SU-DHL-6 (cell line): ENCODE data around the gene ILF2.

Source experiments
- EZH2phosphoT487 ChIP-seq: fragments of 200-600 bp; sonication (generic), shearing (Covaris generic); conservative IDR thresholded peaks from 2 replicates; pipeline ENCODE4 v1.6.1; 2018; ENCODE audit warnings: mild to moderate bottlenecking, antibody characterized with exemption, low read length, moderate library complexity, mixed read lengths
- TF ChIP-seq, protein P1 (sequence below): fragments of 200-600 bp; sonication (generic); IDR thresholded peaks from one replicate; pipeline ENCODE4 v1.5.1; 2017; ENCODE audit warnings: antibody characterized with exemption, mild to moderate bottlenecking, low read length, moderate library complexity; ENCODE audit not compliant: insufficient read depth, poor library complexity, severe bottlenecking

DNA sequence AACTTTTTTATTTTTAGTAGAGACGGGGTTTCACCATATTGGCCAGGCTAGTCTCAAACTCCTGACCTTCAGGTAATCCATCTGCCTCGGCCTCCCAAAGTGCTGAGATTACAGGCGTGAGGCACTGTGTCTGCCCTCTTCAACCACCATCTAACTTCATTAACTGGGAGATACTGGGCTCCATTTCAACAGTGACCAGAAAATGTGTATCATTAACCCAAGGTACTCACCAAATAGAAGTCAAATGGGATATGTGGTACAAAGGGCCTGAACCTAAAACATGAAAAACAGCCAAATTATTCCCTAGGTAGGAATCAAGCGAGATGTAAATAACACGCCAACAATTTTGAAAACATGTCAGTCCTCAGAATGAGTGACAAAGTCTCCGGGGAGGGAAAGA lies 1.2 kb downstream of the ILF2 start:
- TF ChIP-seq, protein P1, sequence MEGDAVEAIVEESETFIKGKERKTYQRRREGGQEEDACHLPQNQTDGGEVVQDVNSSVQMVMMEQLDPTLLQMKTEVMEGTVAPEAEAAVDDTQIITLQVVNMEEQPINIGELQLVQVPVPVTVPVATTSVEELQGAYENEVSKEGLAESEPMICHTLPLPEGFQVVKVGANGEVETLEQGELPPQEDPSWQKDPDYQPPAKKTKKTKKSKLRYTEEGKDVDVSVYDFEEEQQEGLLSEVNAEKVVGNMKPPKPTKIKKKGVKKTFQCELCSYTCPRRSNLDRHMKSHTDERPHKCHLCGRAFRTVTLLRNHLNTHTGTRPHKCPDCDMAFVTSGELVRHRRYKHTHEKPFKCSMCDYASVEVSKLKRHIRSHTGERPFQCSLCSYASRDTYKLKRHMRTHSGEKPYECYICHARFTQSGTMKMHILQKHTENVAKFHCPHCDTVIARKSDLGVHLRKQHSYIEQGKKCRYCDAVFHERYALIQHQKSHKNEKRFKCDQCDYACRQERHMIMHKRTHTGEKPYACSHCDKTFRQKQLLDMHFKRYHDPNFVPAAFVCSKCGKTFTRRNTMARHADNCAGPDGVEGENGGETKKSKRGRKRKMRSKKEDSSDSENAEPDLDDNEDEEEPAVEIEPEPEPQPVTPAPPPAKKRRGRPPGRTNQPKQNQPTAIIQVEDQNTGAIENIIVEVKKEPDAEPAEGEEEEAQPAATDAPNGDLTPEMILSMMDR, result no peak
- no peak for TF ChIP-seq EZH2phosphoT487
